ENCODE results near the gene CCDC60. TPM values are rescaled to one million over a fixed set of nuclear protein-coding genes. Genes with fewer than 3 reads are reported as not detected.

Gene CCDC60
- total and polyA plus RNA-seq, 10 of the 15 experiments (the other 5 are each of a cell fraction or from before 2014, with no cell fraction given) = 0.19 TPM; not detected in 9

DNA sequence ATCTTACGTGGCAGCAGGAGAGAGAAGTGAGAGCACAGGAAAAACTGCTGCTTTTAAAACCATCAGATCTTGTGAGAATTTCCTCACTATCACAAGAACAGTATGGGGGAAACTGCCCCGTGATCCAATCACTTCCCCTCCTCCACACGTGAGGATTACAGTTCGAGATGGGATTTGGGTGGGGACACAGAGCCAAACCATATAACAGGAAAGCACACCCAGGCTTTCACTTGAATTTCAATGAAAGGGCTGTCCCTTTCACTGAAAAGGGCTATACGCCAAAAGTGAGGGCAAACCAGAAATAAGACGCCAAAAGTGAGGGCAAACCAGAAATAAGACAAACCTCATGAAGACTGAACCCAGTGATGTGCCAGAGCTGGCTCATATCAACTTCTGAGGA is 236.2 kb downstream of the CCDC60 start:
- no TSS peak for BruUV-seq (replicated peaks)
- Histone ChIP-seq H3K36me3 (ENCODE audit: control insufficient read depth in 2 of 2, insufficient read depth in 2 of 2, low read length in 1 of 2) (no peaks in the 10 kb centered on the region), H3K4me1 (ENCODE audit: control insufficient read depth, insufficient read depth, low read length) (no peaks in the 10 kb centered on the region), H4K20me1 (ENCODE audit: control insufficient read depth, insufficient read depth) (no peaks in the 10 kb centered on the region), H3K9me3 (replicated peaks; ENCODE audit: control insufficient read depth, insufficient read depth, low read length) (no peaks in the 10 kb centered on the region), H3K27ac (ENCODE audit: control insufficient read depth, insufficient read depth) (no peak overlapping the region), H3K9ac (ENCODE audit: control insufficient read depth, insufficient read depth, low read length) (no peak overlapping the region), H3K27me3 (replicated peaks in 1 of 2; ENCODE audit: control insufficient read depth in 2 of 2, insufficient read depth in 2 of 2, low read length in 1 of 2) (no peaks in the 10 kb centered on the region), H3K4me3 (no peak overlapping the region), H3K4me2 (ENCODE audit: control insufficient read depth, insufficient read depth) (no peak overlapping the region), H2AFZ (ENCODE audit: control insufficient read depth, low read depth, low read length) (no peak overlapping the region), H3K79me2 (ENCODE audit: control insufficient read depth, insufficient read depth, low read length) (no peaks in the 10 kb centered on the region)
- SMC1A ChIA-PET (ENCODE audit: uncharacterized antibody, unreplicated experiment) = no interaction called here
- intact Hi-C loops (cut with micrococcal nuclease; ENCODE audit: unreplicated experiment) (no loop called here), in situ Hi-C loops (cut with MboI) (no loop called here)
- WGBS (ENCODE audit: insufficient coverage, insufficient replicate concordance, low lambda C conversion rate, missing lambda C conversion rate) = 28% methylated on average over 6 of the region's 6 CpGs
- DNase-seq (ENCODE audit: low read depth, low spot score) (no peak), FAIRE-seq (no peak), ATAC-seq (no peak)
- TF ChIP-seq, protein P1, sequence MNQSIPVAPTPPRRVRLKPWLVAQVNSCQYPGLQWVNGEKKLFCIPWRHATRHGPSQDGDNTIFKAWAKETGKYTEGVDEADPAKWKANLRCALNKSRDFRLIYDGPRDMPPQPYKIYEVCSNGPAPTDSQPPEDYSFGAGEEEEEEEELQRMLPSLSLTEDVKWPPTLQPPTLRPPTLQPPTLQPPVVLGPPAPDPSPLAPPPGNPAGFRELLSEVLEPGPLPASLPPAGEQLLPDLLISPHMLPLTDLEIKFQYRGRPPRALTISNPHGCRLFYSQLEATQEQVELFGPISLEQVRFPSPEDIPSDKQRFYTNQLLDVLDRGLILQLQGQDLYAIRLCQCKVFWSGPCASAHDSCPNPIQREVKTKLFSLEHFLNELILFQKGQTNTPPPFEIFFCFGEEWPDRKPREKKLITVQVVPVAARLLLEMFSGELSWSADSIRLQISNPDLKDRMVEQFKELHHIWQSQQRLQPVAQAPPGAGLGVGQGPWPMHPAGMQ (IDR thresholded peaks at IDR 0.05; ENCODE audit: borderline replicate concordance) = no peak
- no peak for TF ChIP-seq POLR2A (IDR thresholded peaks at IDR 0.05; ENCODE audit: low read depth, low read length)
- no peak for TF ChIP-seq ZSCAN29 (IDR thresholded peaks at IDR 0.05)
- TF ChIP-seq RFX5 (IDR thresholded peaks at IDR 0.05; ENCODE audit: low read depth, low read length) = no peak
- no peak for TF ChIP-seq HDGF (IDR thresholded peaks at IDR 0.05)
- TF ChIP-seq, protein P2, sequence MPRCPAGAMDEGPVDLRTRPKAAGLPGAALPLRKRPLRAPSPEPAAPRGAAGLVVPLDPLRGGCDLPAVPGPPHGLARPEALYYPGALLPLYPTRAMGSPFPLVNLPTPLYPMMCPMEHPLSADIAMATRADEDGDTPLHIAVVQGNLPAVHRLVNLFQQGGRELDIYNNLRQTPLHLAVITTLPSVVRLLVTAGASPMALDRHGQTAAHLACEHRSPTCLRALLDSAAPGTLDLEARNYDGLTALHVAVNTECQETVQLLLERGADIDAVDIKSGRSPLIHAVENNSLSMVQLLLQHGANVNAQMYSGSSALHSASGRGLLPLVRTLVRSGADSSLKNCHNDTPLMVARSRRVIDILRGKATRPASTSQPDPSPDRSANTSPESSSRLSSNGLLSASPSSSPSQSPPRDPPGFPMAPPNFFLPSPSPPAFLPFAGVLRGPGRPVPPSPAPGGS (IDR thresholded peaks at IDR 0.05; ENCODE audit: borderline replicate concordance, insufficient read depth, low read depth, low read length, poor library complexity, severe bottlenecking) = no peak
- TF ChIP-seq MEF2B (IDR thresholded peaks at IDR 0.05; ENCODE audit: partially characterized antibody, poor library complexity, severe bottlenecking) = no peak
- no peak for TF ChIP-seq POLR2AphosphoS2 (IDR thresholded peaks at IDR 0.05; ENCODE audit: low read depth, low read length)
- no peak for TF ChIP-seq NR2F1 (conservative IDR thresholded peaks at IDR 0.05)
- POLR2A ChIA-PET = no interaction called here
- CTCF ChIA-PET = interaction anchor here (1.8 kb wide), 1 partner anchor 25 kb away, joined by 9 read pairs; no protein-coding TSS in a partner anchor
- RAD21 ChIA-PET (ENCODE audit: unreplicated experiment) = no interaction called here

All from GM12878 (cell line).